Smooth muscle cell of the brain vasculature (primary cell): ENCODE data around the gene ROMO1.

ENCODE experiments used
- DNase-seq: peaks from one replicate; pipeline ENCODE4 v3.0.0-alpha.2; 2012; ENCODE audit warnings: low read depth, low spot score

Gene ROMO1

GRCh38 chr20:35699127-35699956 is at the start of gene ROMO1, which contains the start of gene NFS1:
TSS of gene ROMO1 (plus strand) at chr20:35699405. CDS start at chr20:35699633, 228 bp downstream.
TSS of gene NFS1 (minus strand) at chr20:35699352. CDS start at chr20:35699288, 64 bp downstream.
- DNase-seq = peak; percentile 50

DNA sequence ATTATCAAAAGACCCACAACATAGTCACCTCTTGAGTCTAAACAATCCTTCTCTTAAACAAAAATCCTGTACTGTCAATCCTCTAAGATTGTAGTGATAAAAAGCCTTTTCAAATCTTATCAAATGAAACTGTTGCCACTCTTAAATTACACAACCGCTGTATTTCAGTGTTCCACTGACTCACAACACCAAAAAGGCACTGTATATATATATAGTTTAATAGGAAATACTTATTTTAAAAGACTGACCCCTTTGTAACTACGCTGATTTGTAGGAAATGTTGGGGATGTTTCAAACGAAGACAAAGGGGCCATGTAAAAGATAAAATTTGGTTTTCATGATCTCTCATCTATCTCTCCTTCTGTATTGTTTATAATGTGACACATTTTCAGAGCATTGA is 48.6 kb upstream of the ROMO1 start:
- DNase-seq = no peak

DNA sequence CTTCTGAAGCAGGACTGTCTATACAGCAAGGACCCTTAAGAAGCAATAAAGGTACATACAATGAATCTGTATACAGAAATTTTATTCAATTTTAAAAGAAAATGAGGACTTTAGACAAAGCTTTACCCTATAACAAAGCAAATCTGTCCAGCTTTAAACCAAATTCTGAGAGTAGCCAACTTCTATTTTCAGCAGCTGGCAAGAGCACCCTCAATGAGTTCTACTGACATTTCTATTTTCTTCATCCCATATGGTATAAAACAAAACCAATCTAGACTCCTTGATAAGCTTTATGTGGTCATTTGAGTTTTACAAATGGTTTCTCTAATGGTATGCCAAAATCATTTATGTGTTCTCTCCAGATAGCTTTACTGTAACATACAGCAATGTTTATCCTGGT is 47.2 kb upstream of the ROMO1 start:
- DNase-seq = no peak

GRCh38 chr20:35652641-35653429 is 46.4 kb upstream of the ROMO1 start:
- no peak for DNase-seq

GRCh38 chr20:35653430-35653734 is 45.8 kb upstream of the ROMO1 start:
- DNase-seq = no peak

- no peak for DNase-seq
These were observed 45.3 kb upstream of the ROMO1 start for GRCh38 chr20:35653893-35654292.

DNA sequence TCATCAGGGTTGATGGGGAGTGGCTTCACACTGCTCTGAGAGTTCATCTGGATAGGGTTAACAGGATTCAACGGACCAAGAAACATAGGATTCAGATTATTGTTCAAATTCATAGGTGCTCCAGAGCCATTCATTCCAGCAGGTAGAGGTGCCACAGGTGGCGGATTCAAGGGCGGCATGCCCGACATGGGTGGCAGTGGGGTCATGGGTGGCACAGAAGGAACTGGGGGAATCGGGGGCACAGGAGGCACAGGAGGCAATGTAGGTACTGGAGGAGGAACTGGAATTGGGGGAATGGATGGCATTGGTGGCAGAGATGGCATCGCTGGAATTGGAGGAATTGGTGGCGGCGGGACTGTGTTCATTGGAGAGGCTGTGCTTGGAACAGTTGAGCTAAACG is 44.8 kb upstream of the ROMO1 start:
- DNase-seq = no peak

DNA sequence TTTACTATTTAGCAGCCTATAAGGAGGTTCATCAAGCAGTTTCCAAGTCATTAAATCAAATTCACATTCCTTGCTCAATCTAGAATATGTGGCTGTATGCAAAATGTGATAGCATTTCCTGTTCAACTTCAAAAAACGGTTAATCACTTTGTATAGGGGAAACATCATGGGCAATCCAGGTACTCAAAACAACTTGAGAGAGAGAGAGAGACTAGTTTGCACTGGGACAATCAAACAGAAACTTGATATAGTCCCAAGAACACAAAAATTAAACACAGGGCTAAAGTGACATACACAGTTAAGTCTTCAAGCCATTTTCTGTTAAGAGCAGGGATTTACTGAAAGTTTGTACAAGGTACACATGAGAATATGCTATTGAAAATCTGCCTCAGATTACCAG is 41.9 kb upstream of the ROMO1 start:
- DNase-seq = no peak

DNA sequence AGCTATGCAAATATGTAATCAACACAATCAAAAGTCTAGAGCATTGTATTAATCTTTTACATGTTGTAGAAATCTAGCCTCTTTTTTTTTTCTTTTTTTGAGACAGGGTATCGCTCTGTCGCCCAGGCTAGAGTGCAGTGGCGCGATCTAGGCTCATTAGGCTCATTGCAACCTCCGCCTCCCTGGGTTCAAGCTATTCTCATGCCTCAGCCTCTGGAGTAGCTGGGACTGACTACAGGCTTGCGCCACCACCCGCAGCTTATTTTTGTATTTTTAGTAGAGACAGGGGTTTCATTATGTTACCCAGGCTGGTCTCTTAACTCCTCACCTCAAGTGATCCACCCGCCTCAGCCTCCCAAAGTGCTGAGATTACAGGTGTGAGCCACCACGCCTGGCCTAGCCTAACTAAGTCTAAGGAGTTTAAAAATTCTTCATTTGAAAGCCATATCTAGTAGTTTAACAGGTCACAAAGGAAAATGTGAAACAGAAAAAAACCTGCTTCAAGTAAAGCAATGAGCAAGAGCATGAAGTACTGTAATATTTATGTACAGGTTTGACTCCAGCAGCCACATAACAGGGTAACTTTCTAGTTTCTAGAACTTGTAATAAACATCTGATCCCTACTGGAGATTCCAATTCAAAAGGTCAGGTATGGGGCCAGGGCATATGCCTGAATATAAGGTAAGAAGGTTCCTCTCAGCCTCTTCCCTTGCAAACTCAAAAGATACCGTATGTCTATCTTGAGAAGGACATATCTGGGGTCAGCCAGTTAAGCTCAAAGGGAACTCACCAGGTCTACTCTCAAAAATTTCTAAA is 38.9 kb upstream of the ROMO1 start:
- DNase-seq = no peak

- DNase-seq = no peak
These were observed 38.2 kb upstream of the ROMO1 start for GRCh38 chr20:35661053-35661452.

DNA sequence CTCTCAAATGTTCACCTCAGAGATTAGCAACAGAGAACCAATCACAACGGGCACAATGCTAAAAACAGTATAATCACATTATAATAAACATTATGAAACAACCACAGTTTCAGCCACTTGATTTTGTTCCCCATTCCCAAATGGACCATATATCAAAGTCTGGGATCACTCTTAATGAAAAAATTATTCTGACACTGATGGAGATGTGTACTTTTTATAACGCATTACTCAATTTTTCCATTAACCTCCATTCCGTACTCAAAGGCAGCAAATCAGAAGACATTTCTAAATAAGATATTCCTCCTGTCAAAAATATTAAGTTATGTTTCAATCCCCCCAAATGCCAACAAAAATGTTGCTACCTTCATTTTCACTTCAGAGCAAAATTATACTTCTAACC is 37.3 kb upstream of the ROMO1 start:
- DNase-seq = no peak

- DNase-seq = no peak
These were observed 36.7 kb upstream of the ROMO1 start for GRCh38 chr20:35662551-35662950.

- no peak for DNase-seq
These were observed 35.4 kb upstream of the ROMO1 start for GRCh38 chr20:35663516-35664465.

- peak; percentile 83 for DNase-seq
These were observed 34.6 kb upstream of the ROMO1 start, which contains the start of the genes CPNE1 and RBM12 for GRCh38 chr20:35664466-35665206. TSS of gene CPNE1 (minus strand) at chr20:35664900. CDS start at chr20:35632923, 31,977 bp downstream. TSS of gene RBM12 (minus strand) at chr20:35664900. CDS start at chr20:35655322, 9,578 bp downstream.

DNA sequence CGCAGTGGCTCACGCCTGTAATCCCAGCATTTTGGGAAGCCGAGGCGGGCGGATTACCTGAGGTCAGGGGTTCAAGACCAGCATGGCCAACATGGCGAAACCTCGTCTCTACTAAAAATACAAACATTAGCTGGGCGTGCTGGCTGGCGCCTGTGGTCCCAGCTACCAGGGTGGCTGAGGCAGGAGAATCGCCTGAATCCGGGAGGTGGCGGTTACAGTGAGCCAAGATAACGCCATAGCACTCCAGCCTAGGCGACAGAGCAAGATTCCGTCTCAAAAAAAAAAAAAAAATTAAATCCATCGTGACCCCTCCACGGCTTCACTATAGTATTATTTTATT is 33.3 kb upstream of the ROMO1 start:
- DNase-seq = no peak

- DNase-seq = no peak
These were observed 30.0 kb upstream of the ROMO1 start for GRCh38 chr20:35669221-35669620.

DNA sequence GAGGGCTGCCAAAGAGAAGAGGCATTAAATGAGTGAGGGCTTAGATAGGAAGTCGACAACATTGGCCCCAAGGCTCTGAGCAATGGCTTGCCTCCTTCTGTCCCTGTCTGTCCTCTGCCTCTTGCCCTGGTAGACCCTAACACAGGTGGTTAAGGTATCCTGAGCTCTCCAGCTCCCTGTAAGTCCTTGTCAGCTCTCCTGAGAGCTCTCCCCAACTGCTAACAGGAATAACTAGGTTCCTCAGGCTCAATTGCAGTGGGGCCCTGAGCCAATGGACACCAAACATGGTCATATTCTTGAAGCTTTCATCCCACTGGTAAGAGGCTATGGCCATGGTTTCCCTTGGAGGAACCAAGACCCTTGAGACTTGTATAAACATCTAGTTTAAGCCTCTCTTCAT is 29.5 kb upstream of the ROMO1 start:
- DNase-seq = no peak

DNA sequence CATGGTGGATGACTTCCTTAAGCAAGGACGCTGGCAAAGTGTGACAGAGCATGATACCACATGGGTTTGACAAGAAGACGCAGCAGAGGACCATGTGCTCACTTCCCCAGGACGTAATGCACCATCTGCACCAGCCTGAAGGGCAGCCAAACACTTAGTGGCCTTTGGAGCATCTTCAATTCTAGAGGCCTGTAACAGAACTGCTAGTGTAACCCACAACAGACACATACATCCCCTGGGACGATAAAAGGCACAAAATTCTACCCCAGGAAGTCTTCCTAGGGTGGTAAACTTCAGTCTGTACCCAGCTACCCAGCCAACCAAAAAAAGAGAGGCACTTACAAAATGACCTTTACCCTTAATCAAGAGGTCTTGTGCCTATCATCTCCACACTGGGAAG is 25.3 kb upstream of the ROMO1 start:
- DNase-seq = no peak

GRCh38 chr20:35674921-35675320 is 24.3 kb upstream of the ROMO1 start:
- DNase-seq = no peak
